Gastrocnemius medialis (tissue), 4 donors: Measurements from ENCODE around the gene CELF4.

Experiments
- CTCF ChIP-seq, 5 experiments: fragments of 450-650 bp in 3 of 5; fragments of 200-600 bp in 2 of 5; sonication (generic) in 2 of 5; IDR thresholded peaks in 4 of 5; conservative IDR thresholded peaks in 1 of 5; 1 replicate in 4 of 5; 2 replicates in 1 of 5; pipeline ENCODE4 v1.5.1; 2016 to 2019; ENCODE audit warnings: antibody characterized with exemption in 5 of 5, mild to moderate bottlenecking in 3 of 5, moderate library complexity in 3 of 5
- POLR2A ChIP-seq, 2 donors: fragments of 450-650 bp; IDR thresholded peaks; one replicate each; pipeline ENCODE4 v1.6.1; 2017; ENCODE audit warnings: antibody characterized with exemption in 2 of 2, mild to moderate bottlenecking in 2 of 2, moderate library complexity in 2 of 2

- TF ChIP-seq POLR2A (IDR thresholded peaks at IDR 0.05) (no peak), CTCF (IDR thresholded peaks at IDR 0.05 in 4 of 5, conservative IDR thresholded peaks at IDR 0.05 in 1 of 5) (no peak)
These were observed 145.7 kb downstream of the CELF4 start for GRCh38 chr18:37419866-37420265.
